GM23338 (cell line): ENCODE data around the gene PKN3. TPM values are rescaled to one million over a fixed set of nuclear protein-coding genes. Genes with fewer than 3 reads are reported as not detected.
A peak's percentile ranks its signal among the peaks of the same experiment; 100 is the strongest.

Source experiments
- ATAC-seq: fragments of 200-7000 bp; cut with Tn5 transposase; 3 replicates; pipeline ENCODE4 v1.9.1; 2020
- DNase-seq: peaks from one replicate; pipeline ENCODE4 v3.0.0-alpha.2; 2015; ENCODE audit warnings: low spot score
- H2AFZ ChIP-seq: fragments of 200-600 bp; sonication (generic); 2 replicates; pipeline ENCODE4 v1.8.0; 2016; ENCODE audit warnings: antibody characterized with exemption, mild to moderate bottlenecking, moderate library complexity
- H3F3A ChIP-seq: fragments of 200-600 bp; sonication (generic); replicated peaks from 2 replicates; pipeline ENCODE4 v1.8.0; 2017; ENCODE audit warnings: antibody characterized with exemption, mixed run types, low read depth
- H3K27ac ChIP-seq: fragments of 200-600 bp; sonication (generic); 2 replicates; pipeline ENCODE4 v1.6.1; 2016; ENCODE audit warnings: low read depth
- H3K27me3 ChIP-seq: fragments of 200-600 bp; sonication (generic); 2 replicates; pipeline ENCODE4 v1.8.0; 2016; ENCODE audit warnings: mild to moderate bottlenecking, mixed run types, moderate library complexity; ENCODE audit not compliant: insufficient read depth
- H3K36me3 ChIP-seq: fragments of 200-600 bp; sonication (generic); 2 replicates; pipeline ENCODE4 v1.8.0; 2016; ENCODE audit warnings: mild to moderate bottlenecking; ENCODE audit not compliant: insufficient read depth
- H3K4me1 ChIP-seq: fragments of 200-600 bp; sonication (generic); 2 replicates; pipeline ENCODE4 v1.8.0; 2016; ENCODE audit warnings: mild to moderate bottlenecking, moderate library complexity; ENCODE audit not compliant: insufficient read depth
- H3K4me2 ChIP-seq: fragments of 200-600 bp; sonication (generic); 2 replicates; pipeline ENCODE4 v1.7.1; 2017; ENCODE audit warnings: mixed run types
- H3K4me3 ChIP-seq: fragments of 200-600 bp; sonication (generic); 2 replicates; pipeline ENCODE4 v1.6.1; 2016; ENCODE audit warnings: mixed run types
- H3K79me2 ChIP-seq: fragments of 200-600 bp; sonication (generic); replicated peaks from 2 replicates; pipeline ENCODE4 v1.8.0; 2017; ENCODE audit warnings: mild to moderate bottlenecking; ENCODE audit not compliant: insufficient read depth
- H3K9me2 ChIP-seq: fragments of 200-600 bp; sonication (generic); 2 replicates; pipeline ENCODE4 v1.8.0; 2017; ENCODE audit not compliant: insufficient read depth
- H4K20me1 ChIP-seq: fragments of 200-600 bp; sonication (generic); replicated peaks from 2 replicates; pipeline ENCODE4 v1.8.0; 2017; ENCODE audit warnings: mild to moderate bottlenecking; ENCODE audit not compliant: insufficient read depth
- H3K27ac Mint-ChIP-seq: 2 replicates; pipeline ENCODE4 v1.8.0; 2020; ENCODE audit warnings: inconsistent platforms, mild to moderate bottlenecking, moderate library complexity, mixed read lengths
- H3K27me3 Mint-ChIP-seq: 3 replicates; pipeline ENCODE4 v1.8.0; 2022; ENCODE audit warnings: low read depth, mild to moderate bottlenecking, moderate library complexity, mixed read lengths, inconsistent platforms; ENCODE audit not compliant: insufficient read depth, poor library complexity
- H3K36me3 Mint-ChIP-seq: 3 replicates; pipeline ENCODE4 v1.8.0; 2021; ENCODE audit warnings: low read depth, mild to moderate bottlenecking, inconsistent platforms, moderate library complexity, mixed read lengths
- H3K4me1 Mint-ChIP-seq: 3 replicates; pipeline ENCODE4 v1.8.0; 2020; ENCODE audit warnings: mild to moderate bottlenecking, inconsistent platforms, mixed read lengths
- H3K4me3 Mint-ChIP-seq: 3 replicates; pipeline ENCODE4 v1.8.0; 2021; ENCODE audit warnings: moderate library complexity, mild to moderate bottlenecking, inconsistent platforms, mixed read lengths
- H3K9me3 Mint-ChIP-seq: 3 replicates; pipeline ENCODE4 v1.8.0; 2020; ENCODE audit warnings: moderate library complexity, mild to moderate bottlenecking, inconsistent platforms, mixed read lengths
- CREB1 ChIP-seq: fragments of 250-450 bp; sonication (Bioruptor Pico); IDR thresholded peaks from 2 replicates; pipeline ENCODE4 v1.5.0; 2020; ENCODE audit warnings: low read depth, mild to moderate bottlenecking, moderate library complexity
- EZH2 ChIP-seq: fragments of 200-600 bp; sonication (generic); IDR thresholded peaks from one replicate; pipeline ENCODE4 v1.8.0; 2017; ENCODE audit warnings: antibody characterized with exemption, mild to moderate bottlenecking, low read depth; ENCODE audit not compliant: unreplicated experiment
- EZH2phosphoT487 ChIP-seq: fragments of 200-600 bp; sonication (generic); IDR thresholded peaks from one replicate; pipeline ENCODE4 v1.8.1; 2018; ENCODE audit warnings: antibody characterized with exemption; ENCODE audit not compliant: unreplicated experiment
- JUNB ChIP-seq: IDR thresholded peaks from one replicate; pipeline ENCODE4 v1.6.1; 2016; ENCODE audit warnings: antibody characterized with exemption; ENCODE audit not compliant: unreplicated experiment
- NANOG ChIP-seq: IDR thresholded peaks from 2 replicates; pipeline ENCODE4 v1.6.1; 2016; ENCODE audit warnings: antibody characterized with exemption, borderline replicate concordance
- POLR2AphosphoS5 ChIP-seq: IDR thresholded peaks from 2 replicates; pipeline ENCODE4 v1.6.1; 2016; ENCODE audit warnings: antibody characterized with exemption, low read depth
- ZNF114 ChIP-seq: fragments of 250-450 bp; sonication (Bioruptor Pico); IDR thresholded peaks from 2 replicates; pipeline ENCODE4 v1.5.0; 2020; ENCODE audit warnings: mild to moderate bottlenecking, moderate library complexity
- ZNF331 ChIP-seq: fragments of 250-450 bp; sonication (Bioruptor Pico); IDR thresholded peaks from 2 replicates; pipeline ENCODE4 v1.5.0; 2020; ENCODE audit warnings: low read depth, mild to moderate bottlenecking, moderate library complexity
- polyA plus RNA-seq: library from polyadenylated mRNA; unstranded; fragments of >200 nt; fragmentation: Nextera tagmentation; extraction: Ambion mirVana; gene quantifications from 2 replicates; pipeline ENCODE4 v1.2.1, GENCODE V29; 2016
- total RNA-seq: library from RNA; depleted of rRNA; stranded (reverse); fragments of >200 nt; shearing (Covaris generic); gene quantifications from 2 replicates; pipeline ENCODE4 v1.2.3, GENCODE V29; 2014
- TF ChIP-seq, protein P1 (sequence below): fragments of 250-450 bp; sonication (Bioruptor Pico); IDR thresholded peaks from 2 replicates; pipeline ENCODE4 v1.5.0; 2020; ENCODE audit warnings: mild to moderate bottlenecking, moderate library complexity
- TF ChIP-seq, protein P2 (sequence below): IDR thresholded peaks from 2 replicates; pipeline ENCODE4 v1.6.1; 2016; ENCODE audit warnings: antibody characterized with exemption
- TF ChIP-seq, protein P3 (sequence below): IDR thresholded peaks from one replicate; pipeline ENCODE4 v1.6.1; 2018; ENCODE audit warnings: antibody characterized with exemption; ENCODE audit not compliant: unreplicated experiment
- TF ChIP-seq, protein P4 (sequence below), 2 experiments: fragments of 200-600 bp in 1 of 2; sonication (generic) in 1 of 2; conservative IDR thresholded peaks; 2 replicates each; pipeline versions ENCODE4 v1.5.1 to v1.6.1; 2016 to 2017; ENCODE audit warnings: antibody characterized with exemption in 2 of 2, low read depth in 2 of 2, mild to moderate bottlenecking in 2 of 2, moderate library complexity in 1 of 2

The PKN3 gene
- total and polyA plus RNA-seq, 2 experiments from 2014 or later, result 6.2 to 17.7 TPM

DNA sequence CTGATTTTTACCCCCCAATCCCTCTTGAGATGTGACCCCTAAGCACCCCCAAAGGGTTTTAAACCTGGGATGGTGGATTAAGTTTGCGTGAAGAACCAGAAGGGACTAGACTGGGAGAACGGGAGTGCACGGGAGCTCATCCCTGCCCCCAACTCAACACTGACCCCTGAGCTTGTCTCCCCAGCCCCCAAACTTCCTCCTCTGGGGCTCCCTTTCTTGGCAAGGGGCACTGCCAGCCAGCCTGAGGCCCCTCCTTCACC is 18.3 kb upstream of the PKN3 start (continued):
- TF ChIP-seq ZNF114 (CRISPR knock-in tag), result no peak

DNA sequence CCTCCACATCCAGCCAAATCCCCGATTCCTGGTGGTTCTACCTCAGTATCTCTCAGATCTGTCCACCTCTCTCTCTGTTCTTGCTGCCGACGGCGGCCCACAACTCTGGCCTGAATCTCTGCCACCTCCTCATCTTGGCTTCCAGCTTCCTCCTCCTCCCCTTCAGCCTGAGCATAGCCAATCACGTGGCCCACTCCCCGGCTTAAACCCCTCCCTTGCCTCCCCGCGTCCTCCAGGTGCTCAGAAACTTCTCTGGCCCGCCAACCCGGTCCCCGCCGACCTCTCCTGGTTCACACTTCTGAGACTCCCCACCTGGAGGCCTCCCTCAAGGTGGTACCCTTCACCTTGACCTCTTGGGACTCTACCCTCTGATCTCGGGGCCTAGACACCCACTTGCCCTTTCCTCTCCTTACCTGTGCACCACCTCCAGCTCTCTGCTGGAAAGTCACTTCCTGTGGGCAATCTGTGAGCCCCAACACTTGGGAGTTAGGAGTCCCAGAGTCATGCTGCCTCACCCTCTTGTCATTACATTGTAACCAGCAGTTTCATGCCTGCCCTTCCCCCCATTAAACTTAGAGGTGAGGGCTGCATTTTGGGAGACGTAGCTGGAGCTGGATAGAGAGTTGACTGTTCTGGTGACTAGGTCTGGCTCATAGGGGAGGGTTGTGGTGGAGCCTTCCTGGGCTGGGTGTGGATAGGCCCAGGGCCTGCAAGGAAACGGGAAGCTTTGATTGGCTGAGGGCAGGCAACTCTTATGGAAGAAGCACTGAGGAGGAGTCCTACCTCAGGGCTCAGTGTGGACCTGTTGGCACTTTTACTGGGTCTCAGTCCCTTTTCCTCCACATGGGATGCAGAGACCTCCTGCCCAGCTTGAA is 17.7 kb upstream of the PKN3 start:
- Histone ChIP-seq H2AFZ (no peak overlapping the region), H3K27ac (peak overlapping the region; percentile 100), H3K4me1 (peaks cover 39% of the 10 kb centered on the region), H3K36me3 (no peaks in the 10 kb centered on the region; the same call in 1 of the 2 replicates), H3K9me2 (no peaks in the 10 kb centered on the region), H3F3A (peaks cover 48% of the 10 kb centered on the region), H3K4me3 (peak overlapping the region; percentile 93), H3K79me2 (peaks cover 50% of the 10 kb centered on the region), H3K4me2 (peak overlapping the region; percentile 99), H4K20me1 (peaks cover 34% of the 10 kb centered on the region), H3K27me3 (no peaks in the 10 kb centered on the region)
- Mint-ChIP-seq H3K4me1 (peaks cover 37% of the 10 kb centered on the region), H3K9me3 (peaks cover 13% of the 10 kb centered on the region), H3K27ac (peak overlapping the region; percentile 100), H3K36me3 (peaks cover 60% of the 10 kb centered on the region), H3K4me3 (peak overlapping the region; percentile 100), H3K27me3 (peaks cover 32% of the 10 kb centered on the region)
- DNase-seq (peak; percentile 91), ATAC-seq (peak; percentile 47)
- TF ChIP-seq EZH2phosphoT487, result no peak
- TF ChIP-seq, protein P1, sequence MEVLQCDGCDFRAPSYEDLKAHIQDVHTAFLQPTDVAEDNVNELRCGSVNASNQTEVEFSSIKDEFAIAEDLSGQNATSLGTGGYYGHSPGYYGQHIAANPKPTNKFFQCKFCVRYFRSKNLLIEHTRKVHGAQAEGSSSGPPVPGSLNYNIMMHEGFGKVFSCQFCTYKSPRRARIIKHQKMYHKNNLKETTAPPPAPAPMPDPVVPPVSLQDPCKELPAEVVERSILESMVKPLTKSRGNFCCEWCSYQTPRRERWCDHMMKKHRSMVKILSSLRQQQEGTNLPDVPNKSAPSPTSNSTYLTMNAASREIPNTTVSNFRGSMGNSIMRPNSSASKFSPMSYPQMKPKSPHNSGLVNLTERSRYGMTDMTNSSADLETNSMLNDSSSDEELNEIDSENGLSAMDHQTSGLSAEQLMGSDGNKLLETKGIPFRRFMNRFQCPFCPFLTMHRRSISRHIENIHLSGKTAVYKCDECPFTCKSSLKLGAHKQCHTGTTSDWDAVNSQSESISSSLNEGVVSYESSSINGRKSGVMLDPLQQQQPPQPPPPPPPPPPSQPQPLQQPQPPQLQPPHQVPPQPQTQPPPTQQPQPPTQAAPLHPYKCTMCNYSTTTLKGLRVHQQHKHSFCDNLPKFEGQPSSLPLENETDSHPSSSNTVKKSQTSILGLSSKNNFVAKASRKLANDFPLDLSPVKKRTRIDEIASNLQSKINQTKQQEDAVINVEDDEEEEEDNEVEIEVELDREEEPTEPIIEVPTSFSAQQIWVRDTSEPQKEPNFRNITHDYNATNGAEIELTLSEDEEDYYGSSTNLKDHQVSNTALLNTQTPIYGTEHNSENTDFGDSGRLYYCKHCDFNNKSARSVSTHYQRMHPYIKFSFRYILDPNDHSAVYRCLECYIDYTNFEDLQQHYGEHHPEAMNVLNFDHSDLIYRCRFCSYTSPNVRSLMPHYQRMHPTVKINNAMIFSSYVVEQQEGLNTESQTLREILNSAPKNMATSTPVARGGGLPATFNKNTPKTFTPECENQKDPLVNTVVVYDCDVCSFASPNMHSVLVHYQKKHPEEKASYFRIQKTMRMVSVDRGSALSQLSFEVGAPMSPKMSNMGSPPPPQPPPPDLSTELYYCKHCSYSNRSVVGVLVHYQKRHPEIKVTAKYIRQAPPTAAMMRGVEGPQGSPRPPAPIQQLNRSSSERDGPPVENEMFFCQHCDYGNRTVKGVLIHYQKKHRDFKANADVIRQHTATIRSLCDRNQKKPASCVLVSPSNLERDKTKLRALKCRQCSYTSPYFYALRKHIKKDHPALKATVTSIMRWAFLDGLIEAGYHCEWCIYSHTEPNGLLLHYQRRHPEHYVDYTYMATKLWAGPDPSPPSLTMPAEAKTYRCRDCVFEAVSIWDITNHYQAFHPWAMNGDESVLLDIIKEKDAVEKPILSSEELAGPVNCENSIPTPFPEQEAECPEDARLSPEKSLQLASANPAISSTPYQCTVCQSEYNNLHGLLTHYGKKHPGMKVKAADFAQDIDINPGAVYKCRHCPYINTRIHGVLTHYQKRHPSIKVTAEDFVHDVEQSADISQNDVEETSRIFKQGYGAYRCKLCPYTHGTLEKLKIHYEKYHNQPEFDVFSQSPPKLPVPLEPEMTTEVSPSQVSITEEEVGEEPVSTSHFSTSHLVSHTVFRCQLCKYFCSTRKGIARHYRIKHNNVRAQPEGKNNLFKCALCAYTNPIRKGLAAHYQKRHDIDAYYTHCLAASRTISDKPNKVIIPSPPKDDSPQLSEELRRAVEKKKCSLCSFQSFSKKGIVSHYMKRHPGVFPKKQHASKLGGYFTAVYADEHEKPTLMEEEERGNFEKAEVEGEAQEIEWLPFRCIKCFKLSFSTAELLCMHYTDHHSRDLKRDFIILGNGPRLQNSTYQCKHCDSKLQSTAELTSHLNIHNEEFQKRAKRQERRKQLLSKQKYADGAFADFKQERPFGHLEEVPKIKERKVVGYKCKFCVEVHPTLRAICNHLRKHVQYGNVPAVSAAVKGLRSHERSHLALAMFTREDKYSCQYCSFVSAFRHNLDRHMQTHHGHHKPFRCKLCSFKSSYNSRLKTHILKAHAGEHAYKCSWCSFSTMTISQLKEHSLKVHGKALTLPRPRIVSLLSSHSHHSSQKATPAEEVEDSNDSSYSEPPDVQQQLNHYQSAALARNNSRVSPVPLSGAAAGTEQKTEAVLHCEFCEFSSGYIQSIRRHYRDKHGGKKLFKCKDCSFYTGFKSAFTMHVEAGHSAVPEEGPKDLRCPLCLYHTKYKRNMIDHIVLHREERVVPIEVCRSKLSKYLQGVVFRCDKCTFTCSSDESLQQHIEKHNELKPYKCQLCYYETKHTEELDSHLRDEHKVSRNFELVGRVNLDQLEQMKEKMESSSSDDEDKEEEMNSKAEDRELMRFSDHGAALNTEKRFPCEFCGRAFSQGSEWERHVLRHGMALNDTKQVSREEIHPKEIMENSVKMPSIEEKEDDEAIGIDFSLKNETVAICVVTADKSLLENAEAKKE (CRISPR knock-in tag), result no peak
- peak; percentile 15; the same call in 1 of the 2 replicates for TF ChIP-seq POLR2AphosphoS5
- 0 out of 2 replicates have a peak, but pooled peaks have one; percentile 14 for TF ChIP-seq CREB1 (CRISPR knock-in tag)
- no peak for TF ChIP-seq ZNF331
- TF ChIP-seq, protein P2, sequence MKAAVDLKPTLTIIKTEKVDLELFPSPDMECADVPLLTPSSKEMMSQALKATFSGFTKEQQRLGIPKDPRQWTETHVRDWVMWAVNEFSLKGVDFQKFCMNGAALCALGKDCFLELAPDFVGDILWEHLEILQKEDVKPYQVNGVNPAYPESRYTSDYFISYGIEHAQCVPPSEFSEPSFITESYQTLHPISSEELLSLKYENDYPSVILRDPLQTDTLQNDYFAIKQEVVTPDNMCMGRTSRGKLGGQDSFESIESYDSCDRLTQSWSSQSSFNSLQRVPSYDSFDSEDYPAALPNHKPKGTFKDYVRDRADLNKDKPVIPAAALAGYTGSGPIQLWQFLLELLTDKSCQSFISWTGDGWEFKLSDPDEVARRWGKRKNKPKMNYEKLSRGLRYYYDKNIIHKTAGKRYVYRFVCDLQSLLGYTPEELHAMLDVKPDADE, result no peak; the same call in 1 of the 2 replicates
- TF ChIP-seq, protein P3, sequence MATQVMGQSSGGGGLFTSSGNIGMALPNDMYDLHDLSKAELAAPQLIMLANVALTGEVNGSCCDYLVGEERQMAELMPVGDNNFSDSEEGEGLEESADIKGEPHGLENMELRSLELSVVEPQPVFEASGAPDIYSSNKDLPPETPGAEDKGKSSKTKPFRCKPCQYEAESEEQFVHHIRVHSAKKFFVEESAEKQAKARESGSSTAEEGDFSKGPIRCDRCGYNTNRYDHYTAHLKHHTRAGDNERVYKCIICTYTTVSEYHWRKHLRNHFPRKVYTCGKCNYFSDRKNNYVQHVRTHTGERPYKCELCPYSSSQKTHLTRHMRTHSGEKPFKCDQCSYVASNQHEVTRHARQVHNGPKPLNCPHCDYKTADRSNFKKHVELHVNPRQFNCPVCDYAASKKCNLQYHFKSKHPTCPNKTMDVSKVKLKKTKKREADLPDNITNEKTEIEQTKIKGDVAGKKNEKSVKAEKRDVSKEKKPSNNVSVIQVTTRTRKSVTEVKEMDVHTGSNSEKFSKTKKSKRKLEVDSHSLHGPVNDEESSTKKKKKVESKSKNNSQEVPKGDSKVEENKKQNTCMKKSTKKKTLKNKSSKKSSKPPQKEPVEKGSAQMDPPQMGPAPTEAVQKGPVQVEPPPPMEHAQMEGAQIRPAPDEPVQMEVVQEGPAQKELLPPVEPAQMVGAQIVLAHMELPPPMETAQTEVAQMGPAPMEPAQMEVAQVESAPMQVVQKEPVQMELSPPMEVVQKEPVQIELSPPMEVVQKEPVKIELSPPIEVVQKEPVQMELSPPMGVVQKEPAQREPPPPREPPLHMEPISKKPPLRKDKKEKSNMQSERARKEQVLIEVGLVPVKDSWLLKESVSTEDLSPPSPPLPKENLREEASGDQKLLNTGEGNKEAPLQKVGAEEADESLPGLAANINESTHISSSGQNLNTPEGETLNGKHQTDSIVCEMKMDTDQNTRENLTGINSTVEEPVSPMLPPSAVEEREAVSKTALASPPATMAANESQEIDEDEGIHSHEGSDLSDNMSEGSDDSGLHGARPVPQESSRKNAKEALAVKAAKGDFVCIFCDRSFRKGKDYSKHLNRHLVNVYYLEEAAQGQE, result no peak
- TF ChIP-seq, protein P4, sequence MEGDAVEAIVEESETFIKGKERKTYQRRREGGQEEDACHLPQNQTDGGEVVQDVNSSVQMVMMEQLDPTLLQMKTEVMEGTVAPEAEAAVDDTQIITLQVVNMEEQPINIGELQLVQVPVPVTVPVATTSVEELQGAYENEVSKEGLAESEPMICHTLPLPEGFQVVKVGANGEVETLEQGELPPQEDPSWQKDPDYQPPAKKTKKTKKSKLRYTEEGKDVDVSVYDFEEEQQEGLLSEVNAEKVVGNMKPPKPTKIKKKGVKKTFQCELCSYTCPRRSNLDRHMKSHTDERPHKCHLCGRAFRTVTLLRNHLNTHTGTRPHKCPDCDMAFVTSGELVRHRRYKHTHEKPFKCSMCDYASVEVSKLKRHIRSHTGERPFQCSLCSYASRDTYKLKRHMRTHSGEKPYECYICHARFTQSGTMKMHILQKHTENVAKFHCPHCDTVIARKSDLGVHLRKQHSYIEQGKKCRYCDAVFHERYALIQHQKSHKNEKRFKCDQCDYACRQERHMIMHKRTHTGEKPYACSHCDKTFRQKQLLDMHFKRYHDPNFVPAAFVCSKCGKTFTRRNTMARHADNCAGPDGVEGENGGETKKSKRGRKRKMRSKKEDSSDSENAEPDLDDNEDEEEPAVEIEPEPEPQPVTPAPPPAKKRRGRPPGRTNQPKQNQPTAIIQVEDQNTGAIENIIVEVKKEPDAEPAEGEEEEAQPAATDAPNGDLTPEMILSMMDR (conservative IDR thresholded peaks at IDR 0.05; ENCODE audit: low read depth in 2 of 2), result no peak
- no peak for TF ChIP-seq JUNB
- TF ChIP-seq ZNF114 (CRISPR knock-in tag), result no peak
- TF ChIP-seq NANOG, result no peak
- no peak for TF ChIP-seq EZH2
